HEK293 (cell line): Measurements from ENCODE around the gene RORB.

Experiments used
- CTCF ChIA-PET: fragments of 350-600 bp; formaldehyde crosslinking; extraction: SDS; loops from one replicate; lab custom pipeline; 2021; ENCODE audit warnings: antibody characterized with exemption; lab: Yijun Ruan, JAX
- POLR2A ChIA-PET: fragments of 300-600 bp; formaldehyde crosslinking; extraction: SDS; loops from one replicate; lab custom pipeline; 2020; ENCODE audit warnings: antibody characterized with exemption, inconsistent platforms; lab: Yijun Ruan, JAX
- H3K27ac ChIP-seq: fragments of 200-500 bp; sonication (Bioruptor generic); 2 replicates; pipeline ENCODE4 v1.5.1; 2014; ENCODE audit warnings: low read depth, low read length, control low read depth, inconsistent platforms; ENCODE audit errors: extremely low read depth
- H3K36me3 ChIP-seq, 2 experiments: fragments of 200-500 bp in 1 of 2; sonication (Bioruptor generic) in 1 of 2; 1 replicate in 1 of 2; 2 replicates in 1 of 2; pipeline ENCODE4 v1.5.1; 2014 to 2017; ENCODE audit warnings: inconsistent platforms in 2 of 2, low read length in 2 of 2; ENCODE audit not compliant: control insufficient read depth in 2 of 2, insufficient read depth in 1 of 2
- H3K4me1 ChIP-seq: fragments of 200-500 bp; sonication (Bioruptor generic); 2 replicates; pipeline ENCODE4 v1.5.1; 2014; ENCODE audit warnings: mild to moderate bottlenecking, low read length, inconsistent platforms; ENCODE audit not compliant: control insufficient read depth, insufficient read depth
- H3K4me3 ChIP-seq: 2 replicates; pipeline ENCODE4 v1.5.1; 2011; ENCODE audit warnings: low read depth, mild to moderate bottlenecking, control low read depth, low read length, moderate library complexity
- H3K9me3 ChIP-seq: fragments of 200-500 bp; sonication (Bioruptor generic); 2 replicates; pipeline ENCODE4 v1.5.1; 2014; ENCODE audit warnings: low read depth, low read length, inconsistent platforms; ENCODE audit not compliant: control insufficient read depth, insufficient read depth
- HOXC10 ChIP-seq: sonication (generic); formaldehyde crosslinking; IDR thresholded peaks from 2 replicates; pipeline ENCODE4 v1.8.1; 2023; ENCODE audit warnings: mild to moderate bottlenecking, missing genetic modification reagents
- KLF16 ChIP-seq: fragments of 450-650 bp; formaldehyde crosslinking; IDR thresholded peaks from 2 replicates; pipeline ENCODE4 v1.5.1; 2017; ENCODE audit warnings: missing biosample characterization, missing genetic modification characterization
- MEIS1 ChIP-seq: sonication (generic); formaldehyde crosslinking; IDR thresholded peaks from 2 replicates; pipeline ENCODE4 v1.8.1; 2022; ENCODE audit warnings: missing genetic modification reagents, mild to moderate bottlenecking, borderline replicate concordance
- PRDM4 ChIP-seq: fragments of 450-650 bp; formaldehyde crosslinking; IDR thresholded peaks from 2 replicates; pipeline ENCODE4 v1.5.1; 2017; ENCODE audit warnings: missing biosample characterization, missing genetic modification characterization
- WT1 ChIP-seq: fragments of 450-650 bp; formaldehyde crosslinking; IDR thresholded peaks from 2 replicates; pipeline ENCODE4 v1.5.1; 2016; ENCODE audit warnings: missing biosample characterization, missing genetic modification characterization
- YY2 ChIP-seq: fragments of 450-650 bp; formaldehyde crosslinking; IDR thresholded peaks from 2 replicates; pipeline ENCODE4 v1.5.1; 2016; ENCODE audit warnings: missing biosample characterization, missing genetic modification characterization
- ZNF274 ChIP-seq, 2 experiments: fragments of 200-500 bp in 1 of 2; fragments of 450-650 bp in 1 of 2; sonication (Bioruptor generic) in 1 of 2; formaldehyde crosslinking in 1 of 2; IDR thresholded peaks; 2 replicates each; pipeline versions ENCODE4 v1.5.1 to v1.6.1; 2014 to 2016; ENCODE audit warnings: borderline replicate concordance in 1 of 2, inconsistent platforms in 1 of 2, low read length in 1 of 2, missing biosample characterization in 1 of 2, missing genetic modification characterization in 1 of 2
- ZNF302 ChIP-seq: fragments of 450-650 bp; formaldehyde crosslinking; IDR thresholded peaks from 2 replicates; pipeline ENCODE4 v1.5.1; 2016; ENCODE audit warnings: missing biosample characterization, missing genetic modification characterization, low read depth
- ZNF398 ChIP-seq: fragments of 450-650 bp; formaldehyde crosslinking; IDR thresholded peaks from 2 replicates; pipeline ENCODE4 v1.5.1; 2017; ENCODE audit warnings: missing biosample characterization, missing genetic modification characterization
- ZNF416 ChIP-seq: fragments of 450-650 bp; formaldehyde crosslinking; IDR thresholded peaks from 2 replicates; pipeline ENCODE4 v1.5.1; 2016; ENCODE audit warnings: missing biosample characterization, missing genetic modification characterization
- ZNF510 ChIP-seq: fragments of 450-650 bp; formaldehyde crosslinking; IDR thresholded peaks from 2 replicates; pipeline ENCODE4 v1.5.1; 2018; ENCODE audit warnings: mild to moderate bottlenecking, missing genetic modification characterization, missing biosample characterization; ENCODE audit not compliant: insufficient replicate concordance
- ZNF560 ChIP-seq: fragments of 450-650 bp; formaldehyde crosslinking; IDR thresholded peaks from 2 replicates; pipeline ENCODE4 v1.5.1; 2017; ENCODE audit warnings: missing biosample characterization, missing genetic modification characterization, borderline replicate concordance
- ZNF580 ChIP-seq: fragments of 450-650 bp; formaldehyde crosslinking; IDR thresholded peaks from 2 replicates; pipeline ENCODE4 v1.5.1; 2016; ENCODE audit warnings: missing biosample characterization, missing genetic modification characterization
- ZNF600 ChIP-seq: fragments of 450-650 bp; formaldehyde crosslinking; IDR thresholded peaks from 2 replicates; pipeline ENCODE4 v1.5.1; 2016; ENCODE audit warnings: missing biosample characterization, missing genetic modification characterization
- ZNF626 ChIP-seq: fragments of 450-650 bp; sonication (Bioruptor Pico); formaldehyde crosslinking; IDR thresholded peaks from 2 replicates; pipeline ENCODE4 v1.5.1; 2018; ENCODE audit warnings: missing biosample characterization, missing genetic modification characterization, inconsistent platforms
- ZNF670 ChIP-seq: fragments of 450-650 bp; formaldehyde crosslinking; IDR thresholded peaks from 2 replicates; pipeline ENCODE4 v1.5.1; 2016; ENCODE audit warnings: missing biosample characterization, missing genetic modification characterization, low read depth
- ZNF843 ChIP-seq: fragments of 450-650 bp; formaldehyde crosslinking; IDR thresholded peaks from 2 replicates; pipeline ENCODE4 v1.5.1; 2016; ENCODE audit warnings: missing biosample characterization, missing genetic modification characterization
- TF ChIP-seq, protein P1 (sequence below): fragments of 450-650 bp; formaldehyde crosslinking; conservative IDR thresholded peaks from 2 replicates; pipeline ENCODE4 v1.5.1; 2016; ENCODE audit warnings: low read depth, missing biosample characterization, missing genetic modification characterization
- TF ChIP-seq, protein P2 (sequence below): fragments of 450-650 bp; formaldehyde crosslinking; IDR thresholded peaks from 2 replicates; pipeline ENCODE4; 2016; ENCODE audit warnings: missing biosample characterization, missing genetic modification characterization

Gene RORB

DNA sequence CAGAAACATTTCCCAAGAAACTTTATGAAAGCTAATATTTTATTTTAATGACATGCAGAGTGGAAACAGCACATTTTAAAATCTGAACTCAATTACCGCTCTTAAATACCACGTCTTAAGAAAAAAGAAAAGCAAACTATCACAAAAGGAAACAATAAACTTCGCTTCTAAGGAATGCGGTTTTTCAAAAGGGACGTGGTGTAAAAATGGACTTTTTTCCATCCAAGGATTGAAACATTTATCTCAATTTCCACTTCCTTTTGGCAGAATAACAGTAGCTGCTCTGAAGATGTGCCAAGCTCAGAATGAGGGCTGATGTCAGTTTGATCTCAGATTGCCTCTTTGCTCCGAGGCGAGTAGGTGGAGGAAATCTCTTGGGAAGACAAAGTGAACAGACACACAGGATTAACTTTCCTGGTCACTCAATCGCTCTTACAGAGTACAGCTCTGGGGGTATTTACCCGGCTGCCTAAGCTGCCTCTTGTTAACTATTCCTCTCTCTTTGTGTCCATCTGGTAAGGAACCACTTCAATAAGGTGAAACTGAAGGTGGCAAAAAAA is 232.1 kb downstream of the RORB start:
- H3K27ac ChIP-seq = no peak overlapping the region
- H3K4me3 ChIP-seq = no peak overlapping the region
- ChIA-PET CTCF (interaction anchor here (1.7 kb wide), 1 partner anchor 14 kb away, joined by 9 read pairs; no protein-coding TSS in a partner anchor), POLR2A (no interaction called here)
- no peaks in the 10 kb centered on the region for H3K36me3 ChIP-seq
- TF ChIP-seq, protein P1, sequence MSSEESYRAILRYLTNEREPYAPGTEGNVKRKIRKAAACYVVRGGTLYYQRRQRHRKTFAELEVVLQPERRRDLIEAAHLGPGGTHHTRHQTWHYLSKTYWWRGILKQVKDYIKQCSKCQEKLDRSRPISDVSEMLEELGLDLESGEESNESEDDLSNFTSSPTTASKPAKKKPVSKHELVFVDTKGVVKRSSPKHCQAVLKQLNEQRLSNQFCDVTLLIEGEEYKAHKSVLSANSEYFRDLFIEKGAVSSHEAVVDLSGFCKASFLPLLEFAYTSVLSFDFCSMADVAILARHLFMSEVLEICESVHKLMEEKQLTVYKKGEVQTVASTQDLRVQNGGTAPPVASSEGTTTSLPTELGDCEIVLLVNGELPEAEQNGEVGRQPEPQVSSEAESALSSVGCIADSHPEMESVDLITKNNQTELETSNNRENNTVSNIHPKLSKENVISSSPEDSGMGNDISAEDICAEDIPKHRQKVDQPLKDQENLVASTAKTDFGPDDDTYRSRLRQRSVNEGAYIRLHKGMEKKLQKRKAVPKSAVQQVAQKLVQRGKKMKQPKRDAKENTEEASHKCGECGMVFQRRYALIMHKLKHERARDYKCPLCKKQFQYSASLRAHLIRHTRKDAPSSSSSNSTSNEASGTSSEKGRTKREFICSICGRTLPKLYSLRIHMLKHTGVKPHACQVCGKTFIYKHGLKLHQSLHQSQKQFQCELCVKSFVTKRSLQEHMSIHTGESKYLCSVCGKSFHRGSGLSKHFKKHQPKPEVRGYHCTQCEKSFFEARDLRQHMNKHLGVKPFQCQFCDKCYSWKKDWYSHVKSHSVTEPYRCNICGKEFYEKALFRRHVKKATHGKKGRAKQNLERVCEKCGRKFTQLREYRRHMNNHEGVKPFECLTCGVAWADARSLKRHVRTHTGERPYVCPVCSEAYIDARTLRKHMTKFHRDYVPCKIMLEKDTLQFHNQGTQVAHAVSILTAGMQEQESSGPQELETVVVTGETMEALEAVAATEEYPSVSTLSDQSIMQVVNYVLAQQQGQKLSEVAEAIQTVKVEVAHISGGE (tag by site-specific recombination) = no peak
- TF ChIP-seq ZNF274 (IDR thresholded peaks at IDR 0.05; ENCODE audit: low read length) = no peak
- TF ChIP-seq ZNF274 (tag by site-specific recombination; IDR thresholded peaks at IDR 0.05; ENCODE audit: borderline replicate concordance) = no peak
- TF ChIP-seq ZNF670 = no peak
- TF ChIP-seq ZNF398 = no peak
- TF ChIP-seq HOXC10 = no peak
- no peak for TF ChIP-seq ZNF302 (tag by site-specific recombination)
- TF ChIP-seq ZNF416 (tag by site-specific recombination) = no peak
- no peak for TF ChIP-seq ZNF580 (tag by site-specific recombination)
- TF ChIP-seq KLF16 (tag by site-specific recombination) = no peak
- no peak for TF ChIP-seq ZNF560 (tag by site-specific recombination)
- TF ChIP-seq, protein P2, sequence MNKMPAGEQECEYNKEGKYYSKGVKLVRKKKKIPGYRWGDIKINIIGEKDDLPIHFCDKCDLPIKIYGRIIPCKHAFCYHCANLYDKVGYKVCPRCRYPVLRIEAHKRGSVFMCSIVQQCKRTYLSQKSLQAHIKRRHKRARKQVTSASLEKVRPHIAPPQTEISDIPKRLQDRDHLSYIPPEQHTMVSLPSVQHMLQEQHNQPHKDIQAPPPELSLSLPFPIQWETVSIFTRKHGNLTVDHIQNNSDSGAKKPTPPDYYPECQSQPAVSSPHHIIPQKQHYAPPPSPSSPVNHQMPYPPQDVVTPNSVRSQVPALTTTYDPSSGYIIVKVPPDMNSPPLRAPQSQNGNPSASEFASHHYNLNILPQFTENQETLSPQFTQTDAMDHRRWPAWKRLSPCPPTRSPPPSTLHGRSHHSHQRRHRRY (tag by site-specific recombination) = no peak
- TF ChIP-seq ZNF843 (tag by site-specific recombination) = no peak
- TF ChIP-seq PRDM4 (tag by site-specific recombination) = no peak
- no peak for TF ChIP-seq ZNF600 (tag by site-specific recombination)
- TF ChIP-seq WT1 (tag by site-specific recombination) = no peak
- no peak for TF ChIP-seq ZNF510 (tag by site-specific recombination)
- TF ChIP-seq MEIS1 (CRISPR knock-in tag) = no peak
- TF ChIP-seq YY2 (tag by site-specific recombination) = no peak
- TF ChIP-seq ZNF626 (tag by site-specific recombination) = no peak
- H3K4me1 ChIP-seq = no peaks in the 10 kb centered on the region
- H3K9me3 ChIP-seq = no peaks in the 10 kb centered on the region
